HFFc6 (cell line): ENCODE data around the gene ECE1. TPM values are rescaled to one million over a fixed set of nuclear protein-coding genes. Genes with fewer than 3 reads are reported as not detected.

Source experiments
- DNase-seq: peaks from one replicate; pipeline ENCODE4 v3.0.0-alpha.2; 2018
- H3K27ac Mint-ChIP-seq: 2 replicates; pipeline ENCODE4 v1.8.0; 2020; ENCODE audit warnings: mild to moderate bottlenecking, mixed read lengths
- H3K27me3 Mint-ChIP-seq: 2 replicates; pipeline ENCODE4 v1.8.0; 2021; ENCODE audit warnings: mild to moderate bottlenecking, moderate library complexity, mixed read lengths; ENCODE audit not compliant: insufficient read depth
- H3K36me3 Mint-ChIP-seq: 2 replicates; pipeline ENCODE4 v1.8.0; 2021; ENCODE audit warnings: low read depth, mixed read lengths
- H3K4me1 Mint-ChIP-seq: 2 replicates; pipeline ENCODE4 v1.8.0; 2020; ENCODE audit warnings: low read depth, mixed read lengths
- H3K4me3 Mint-ChIP-seq: 2 replicates; pipeline ENCODE4 v1.8.0; 2020; ENCODE audit warnings: mild to moderate bottlenecking, moderate library complexity, mixed read lengths
- H3K9me3 Mint-ChIP-seq: 2 replicates; pipeline ENCODE4 v1.8.0; 2020; ENCODE audit warnings: mild to moderate bottlenecking, mixed read lengths
- CTCF ChIP-seq: fragments of 200-600 bp; sonication (generic); IDR thresholded peaks from 2 replicates; pipeline ENCODE4 v1.5.0; 2021; ENCODE audit warnings: antibody characterized with exemption, mild to moderate bottlenecking
- total RNA-seq, 6 experiments: library from RNA; stranded (reverse); fragmentation: NEBNext Ultra II Directional; extraction: Animal tissue kit (Norgen Biotek cat#: 25700); gene quantifications; 2 replicates in 1 of 6; 3 replicates in 5 of 6; pipeline ENCODE4 v1.2.3, GENCODE V29; 2021

Gene ECE1
- total RNA-seq, 6 experiments from 2014 or later, result 116 to 134 (median 124) TPM

GRCh38 chr1:21262293-21263051, 27.8 kb downstream of the ECE1 start:
- DNase-seq, result peak; percentile 95
- H3K9me3 Mint-ChIP-seq, result no peaks in the 10 kb centered on the region; the same call in 1 of the 2 replicates
- TF ChIP-seq CTCF, result no peak
- H3K36me3 Mint-ChIP-seq, result peaks cover 32% of the 10 kb centered on the region
- H3K27ac Mint-ChIP-seq, result peak overlapping the region; percentile 100
- H3K4me3 Mint-ChIP-seq, result peak overlapping the region; percentile 86
- H3K27me3 Mint-ChIP-seq, result peaks cover 4% of the 10 kb centered on the region
- peaks cover 38% of the 10 kb centered on the region for H3K4me1 Mint-ChIP-seq

GRCh38 chr1:21261551-21262292, 28.5 kb downstream of the ECE1 start:
- Mint-ChIP-seq H3K27ac (peak overlapping the region; percentile 100), H3K9me3 (no peaks in the 10 kb centered on the region; the same call in 1 of the 2 replicates), H3K36me3 (peaks cover 24% of the 10 kb centered on the region), H3K27me3 (peaks cover 4% of the 10 kb centered on the region; the same call in 1 of the 2 replicates), H3K4me1 (peaks cover 38% of the 10 kb centered on the region), H3K4me3 (peak overlapping the region; percentile 86)
- peak; percentile 96 for DNase-seq
- TF ChIP-seq CTCF, result no peak

GRCh38 chr1:21260405-21261125, 29.7 kb downstream of the ECE1 start:
- Mint-ChIP-seq H3K27me3 (peaks cover 4% of the 10 kb centered on the region; the same call in 1 of the 2 replicates), H3K4me1 (peaks cover 39% of the 10 kb centered on the region), H3K9me3 (no peaks in the 10 kb centered on the region; the same call in 1 of the 2 replicates), H3K4me3 (no peak overlapping the region; the same call in 1 of the 2 replicates), H3K36me3 (peaks cover 25% of the 10 kb centered on the region), H3K27ac (peak overlapping the region; percentile 100)
- no peak for DNase-seq
- no peak for TF ChIP-seq CTCF

GRCh38 chr1:21259316-21260076, 30.8 kb downstream of the ECE1 start:
- peak overlapping the region; percentile 46 for H3K27ac Mint-ChIP-seq
- H3K36me3 Mint-ChIP-seq, result peaks cover 27% of the 10 kb centered on the region
- no peak for DNase-seq
- no peak for TF ChIP-seq CTCF
- peaks cover 4% of the 10 kb centered on the region; the same call in 1 of the 2 replicates for H3K27me3 Mint-ChIP-seq
- peaks cover 38% of the 10 kb centered on the region for H3K4me1 Mint-ChIP-seq
- no peak overlapping the region for H3K4me3 Mint-ChIP-seq
- no peaks in the 10 kb centered on the region; the same call in 1 of the 2 replicates for H3K9me3 Mint-ChIP-seq
